HG03565 (cell line): Measurements from ENCODE around the gene FGF3.

Experiments
- ATAC-seq: cut with Tn5 transposase; IDR thresholded peaks from one replicate; pipeline ENCODE4 v1.9.1; 2021; ENCODE audit warnings: mild to moderate bottlenecking, moderate library complexity; ENCODE audit not compliant: unreplicated experiment

Gene FGF3

GRCh38 chr11:69844396-69844795 lies 25.2 kb upstream of the FGF3 start:
- ATAC-seq, result no peak

GRCh38 chr11:69843529-69843921 lies 24.3 kb upstream of the FGF3 start:
- ATAC-seq, result no peak

GRCh38 chr11:69842746-69843528 lies 23.7 kb upstream of the FGF3 start:
- ATAC-seq, result no peak

- no peak for ATAC-seq
These were observed 22.9 kb upstream of the FGF3 start for GRCh38 chr11:69841859-69842698.

- ATAC-seq, result no peak
These were observed 22.1 kb upstream of the FGF3 start for GRCh38 chr11:69841170-69841858.

GRCh38 chr11:69840371-69841169 lies 21.4 kb upstream of the FGF3 start:
- no peak for ATAC-seq

- ATAC-seq, result no peak
These were observed 20.3 kb upstream of the FGF3 start for GRCh38 chr11:69839516-69839915.

- no peak for ATAC-seq
These were observed 18.6 kb upstream of the FGF3 start for GRCh38 chr11:69837791-69838190.

GRCh38 chr11:69836401-69836800 lies 17.2 kb upstream of the FGF3 start:
- ATAC-seq, result no peak

- ATAC-seq, result no peak
These were observed 15.9 kb upstream of the FGF3 start for GRCh38 chr11:69834811-69835800.

- ATAC-seq, result no peak
These were observed 15.0 kb upstream of the FGF3 start for GRCh38 chr11:69834251-69834650.

GRCh38 chr11:69832561-69833413 lies 13.6 kb upstream of the FGF3 start:
- ATAC-seq, result no peak

- no peak for ATAC-seq
These were observed 12.8 kb upstream of the FGF3 start for GRCh38 chr11:69831985-69832384.

GRCh38 chr11:69830086-69830485 lies 10.9 kb upstream of the FGF3 start:
- no peak for ATAC-seq

- ATAC-seq, result no peak
These were observed 9.7 kb upstream of the FGF3 start for GRCh38 chr11:69828971-69829344.

- no peak for ATAC-seq
These were observed 9.2 kb upstream of the FGF3 start for GRCh38 chr11:69828276-69828970.

- no peak for ATAC-seq
These were observed 7.6 kb upstream of the FGF3 start for GRCh38 chr11:69826773-69827172.

GRCh38 chr11:69825941-69826340 lies 6.7 kb upstream of the FGF3 start:
- ATAC-seq, result no peak
